ENCODE results near the gene NTM. TPM values are rescaled to one million over a fixed set of nuclear protein-coding genes. Genes with fewer than 3 reads are reported as not detected.

Gene NTM
- total RNA-seq, 3 donors from 2014 or later = 0.66 to 9.0 (median 1.0) TPM

DNA sequence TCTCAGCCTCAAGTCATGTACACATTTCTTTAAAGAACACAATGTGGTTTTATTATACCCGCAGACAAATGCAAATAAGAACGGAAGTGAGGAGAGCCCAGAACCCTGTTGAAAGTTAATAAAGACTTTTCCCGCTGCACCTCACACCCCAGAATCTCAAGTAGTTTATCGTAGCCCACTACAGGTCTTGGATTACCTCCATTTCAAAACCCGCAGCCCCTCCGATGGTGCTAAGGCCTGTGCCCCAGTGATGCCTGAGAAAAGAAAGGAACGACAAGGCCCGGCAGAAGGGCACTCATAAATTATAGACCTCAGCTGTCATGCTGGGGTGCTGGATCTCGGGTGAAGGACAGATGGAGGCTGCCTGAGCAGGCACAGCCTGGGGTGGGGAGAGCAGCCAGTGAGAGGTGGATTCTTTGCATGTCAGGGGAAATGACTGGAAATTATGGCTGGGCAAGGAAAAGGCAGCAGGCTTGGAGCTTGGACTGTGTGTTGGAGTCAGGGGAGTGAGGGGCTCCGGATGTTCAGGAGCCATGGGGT is 354.1 kb downstream of the NTM start:
- TF ChIP-seq POLR2A (IDR thresholded peaks at IDR 0.05) (no peak), POLR2AphosphoS5 (IDR thresholded peaks at IDR 0.05) (no peak)
- TF ChIP-seq, protein P1, sequence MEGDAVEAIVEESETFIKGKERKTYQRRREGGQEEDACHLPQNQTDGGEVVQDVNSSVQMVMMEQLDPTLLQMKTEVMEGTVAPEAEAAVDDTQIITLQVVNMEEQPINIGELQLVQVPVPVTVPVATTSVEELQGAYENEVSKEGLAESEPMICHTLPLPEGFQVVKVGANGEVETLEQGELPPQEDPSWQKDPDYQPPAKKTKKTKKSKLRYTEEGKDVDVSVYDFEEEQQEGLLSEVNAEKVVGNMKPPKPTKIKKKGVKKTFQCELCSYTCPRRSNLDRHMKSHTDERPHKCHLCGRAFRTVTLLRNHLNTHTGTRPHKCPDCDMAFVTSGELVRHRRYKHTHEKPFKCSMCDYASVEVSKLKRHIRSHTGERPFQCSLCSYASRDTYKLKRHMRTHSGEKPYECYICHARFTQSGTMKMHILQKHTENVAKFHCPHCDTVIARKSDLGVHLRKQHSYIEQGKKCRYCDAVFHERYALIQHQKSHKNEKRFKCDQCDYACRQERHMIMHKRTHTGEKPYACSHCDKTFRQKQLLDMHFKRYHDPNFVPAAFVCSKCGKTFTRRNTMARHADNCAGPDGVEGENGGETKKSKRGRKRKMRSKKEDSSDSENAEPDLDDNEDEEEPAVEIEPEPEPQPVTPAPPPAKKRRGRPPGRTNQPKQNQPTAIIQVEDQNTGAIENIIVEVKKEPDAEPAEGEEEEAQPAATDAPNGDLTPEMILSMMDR (IDR thresholded peaks at IDR 0.05) = no peak
- Histone ChIP-seq H3K4me1 (no peaks in the 10 kb centered on the region), H3K36me3 (no peaks in the 10 kb centered on the region), H3K27me3 (peaks cover 0 to 2% of the 10 kb centered on the region in 2 donors), H3K27ac (no peak overlapping the region), H3K4me3 (no peak overlapping the region), H3K9me3 (no peaks in the 10 kb centered on the region)
- no peak for DNase-seq (ENCODE audit: low spot score in 2 of 2)
- intact Hi-C loops (cut with DNase I; ENCODE audit: low total_unique reads) = no loop called here

GRCh38 chr11:131734871-131735270 is 364.5 kb downstream of the NTM start:
- Histone ChIP-seq H3K36me3 (no peaks in the 10 kb centered on the region), H3K9me3 (no peaks in the 10 kb centered on the region), H3K4me3 (no peak overlapping the region), H3K4me1 (no peaks in the 10 kb centered on the region), H3K27me3 (peaks cover 0 to 8% of the 10 kb centered on the region in 2 donors), H3K27ac (no peak overlapping the region)
- TF ChIP-seq, protein P1 (IDR thresholded peaks at IDR 0.05) = no peak
- no peak for TF ChIP-seq POLR2A (IDR thresholded peaks at IDR 0.05)
- TF ChIP-seq POLR2AphosphoS5 (IDR thresholded peaks at IDR 0.05) = no peak
- DNase-seq (ENCODE audit: low spot score in 2 of 2) = no peak
- intact Hi-C loops (cut with DNase I; ENCODE audit: low total_unique reads) = no loop called here

GRCh38 chr11:131737357-131737756 is 366.9 kb downstream of the NTM start:
- H3K4me1 ChIP-seq = no peaks in the 10 kb centered on the region
- no peaks in the 10 kb centered on the region for H3K36me3 ChIP-seq
- H3K4me3 ChIP-seq = no peak overlapping the region
- H3K27me3 ChIP-seq = peaks cover 0 to 11% of the 10 kb centered on the region in 2 donors
- intact Hi-C loops (cut with DNase I; ENCODE audit: low total_unique reads) = no loop called here
- DNase-seq (ENCODE audit: low spot score in 2 of 2) = no peak
- H3K27ac ChIP-seq = no peak overlapping the region
- H3K9me3 ChIP-seq = no peaks in the 10 kb centered on the region
- TF ChIP-seq POLR2A (IDR thresholded peaks at IDR 0.05) = no peak
- TF ChIP-seq POLR2AphosphoS5 (IDR thresholded peaks at IDR 0.05) = no peak
- TF ChIP-seq, protein P1 (IDR thresholded peaks at IDR 0.05) = no peak

DNA sequence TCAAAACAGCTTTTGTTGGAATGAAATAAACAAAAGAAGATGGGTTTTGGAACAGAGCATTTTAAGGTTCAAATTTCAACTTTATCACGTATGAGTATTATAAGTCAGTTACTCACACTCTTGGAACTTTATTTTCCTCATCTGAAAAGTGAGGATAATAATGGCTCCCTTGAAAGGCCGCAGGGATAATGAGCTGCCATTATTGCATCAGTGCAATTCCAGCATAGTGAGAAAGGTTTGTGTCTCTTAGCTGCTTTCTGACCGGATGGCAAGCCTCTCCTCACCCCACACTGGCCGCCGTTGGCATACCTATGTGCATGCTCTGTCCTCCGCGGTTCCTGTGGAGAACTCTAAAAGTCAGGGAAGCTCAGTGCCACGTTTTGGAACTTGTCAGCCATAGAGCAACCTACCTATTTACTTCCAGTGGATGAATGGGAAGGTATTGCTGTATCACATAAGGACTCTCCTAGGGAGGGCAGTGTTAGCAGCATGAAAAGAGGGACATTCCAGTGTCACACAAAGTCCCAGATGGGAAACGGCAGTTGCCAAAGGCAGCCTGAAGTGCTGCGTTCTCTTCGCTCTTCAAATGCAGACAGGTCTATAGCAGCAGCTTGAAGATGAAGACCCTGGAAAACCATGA is 368.9 kb downstream of the NTM start:
- intact Hi-C loops (cut with DNase I; ENCODE audit: low total_unique reads) = no loop called here
- Histone ChIP-seq H3K27ac (no peak overlapping the region), H3K27me3 (peaks cover 0 to 11% of the 10 kb centered on the region in 2 donors), H3K36me3 (no peaks in the 10 kb centered on the region), H3K9me3 (no peaks in the 10 kb centered on the region), H3K4me3 (no peak overlapping the region), H3K4me1 (no peaks in the 10 kb centered on the region)
- DNase-seq (ENCODE audit: low spot score in 2 of 2) = no peak
- TF ChIP-seq, protein P1 (IDR thresholded peaks at IDR 0.05) = no peak
- no peak for TF ChIP-seq POLR2A (IDR thresholded peaks at IDR 0.05)
- no peak for TF ChIP-seq POLR2AphosphoS5 (IDR thresholded peaks at IDR 0.05)

DNA sequence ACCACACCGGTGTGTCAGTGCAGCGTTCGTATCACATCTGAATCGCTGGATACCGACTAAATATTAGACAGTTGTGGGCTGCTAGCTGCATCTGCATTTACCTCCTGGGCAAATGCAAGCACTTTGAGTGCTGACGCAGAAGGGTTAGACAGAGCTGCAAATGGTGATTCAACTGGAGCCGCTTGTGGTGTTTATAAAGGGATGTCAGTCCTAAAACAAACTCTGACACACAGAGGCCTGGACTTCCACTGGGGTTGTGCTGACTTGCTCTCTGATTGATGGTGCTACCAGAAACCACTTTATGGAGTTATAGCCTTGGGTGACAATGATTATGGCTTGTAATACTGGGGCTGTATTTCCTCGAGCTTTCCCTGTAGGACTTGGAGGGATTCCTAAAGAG is 374.4 kb downstream of the NTM start:
- Histone ChIP-seq H3K4me3 (no peak overlapping the region), H3K27ac (no peak overlapping the region), H3K27me3 (peaks cover 0 to 3% of the 10 kb centered on the region in 2 donors), H3K4me1 (no peaks in the 10 kb centered on the region), H3K9me3 (no peaks in the 10 kb centered on the region), H3K36me3 (no peaks in the 10 kb centered on the region)
- TF ChIP-seq, protein P1 (IDR thresholded peaks at IDR 0.05) = no peak
- TF ChIP-seq POLR2A (IDR thresholded peaks at IDR 0.05) (no peak), POLR2AphosphoS5 (IDR thresholded peaks at IDR 0.05) (no peak)
- no peak for DNase-seq (ENCODE audit: low spot score in 2 of 2)
- intact Hi-C loops (cut with DNase I; ENCODE audit: low total_unique reads) = loop anchor here (10.0 kb wide), 1 partner anchor 1290 kb away; no protein-coding TSS in a partner anchor

Measured in breast epithelium (tissue), 4 donors.